Measurements from ENCODE around the gene IL1R1.

- TF ChIP-seq CTCF (IDR thresholded peaks at IDR 0.05; ENCODE audit: low read length) (no peak), EZH2 (IDR thresholded peaks at IDR 0.05; ENCODE audit: borderline replicate concordance, low read length) (no peak)
These were observed 15.6 kb downstream of the IL1R1 start for GRCh38 chr2:102158011-102158755.

All from OCI-LY1 (cell line).